GM18519 (cell line): ENCODE measurements around the gene ADAM30.

ENCODE experiments used
- ATAC-seq: cut with Tn5 transposase; IDR thresholded peaks from one replicate; pipeline ENCODE4 v1.9.1; 2021; ENCODE audit warnings: mild to moderate bottlenecking, moderate library complexity; ENCODE audit not compliant: unreplicated experiment, low FRiP score

The ADAM30 gene

GRCh38 chr1:119896303-119896702 is at the start of gene ADAM30:
TSS of gene ADAM30 (minus strand) at chr1:119896515. CDS start at chr1:119896336, 179 bp downstream.
- no peak for ATAC-seq

GRCh38 chr1:119943216-119943615 is 46.9 kb upstream of the ADAM30 start:
- ATAC-seq = no peak

GRCh38 chr1:119941392-119941791 is 45.1 kb upstream of the ADAM30 start:
- ATAC-seq = no peak

- ATAC-seq = no peak
These were observed 44.4 kb upstream of the ADAM30 start for GRCh38 chr1:119940697-119941096.

GRCh38 chr1:119937198-119937597 is 40.9 kb upstream of the ADAM30 start:
- ATAC-seq = no peak

- no peak for ATAC-seq
These were observed 39.6 kb upstream of the ADAM30 start for GRCh38 chr1:119935915-119936314.

GRCh38 chr1:119935373-119935772 is 39.1 kb upstream of the ADAM30 start:
- ATAC-seq = no peak

- ATAC-seq = no peak
These were observed 37.1 kb upstream of the ADAM30 start for GRCh38 chr1:119933397-119933796.

GRCh38 chr1:119929643-119930315 is 33.5 kb upstream of the ADAM30 start:
- no peak for ATAC-seq

GRCh38 chr1:119926553-119926952 is 30.2 kb upstream of the ADAM30 start:
- ATAC-seq = no peak

- ATAC-seq = no peak
These were observed 28.9 kb upstream of the ADAM30 start for GRCh38 chr1:119924948-119925898.

GRCh38 chr1:119920104-119920968 is 24.0 kb upstream of the ADAM30 start:
- ATAC-seq = no peak

GRCh38 chr1:119919241-119919640 is 22.9 kb upstream of the ADAM30 start:
- ATAC-seq = no peak

GRCh38 chr1:119918301-119918700 is 22.0 kb upstream of the ADAM30 start:
- ATAC-seq = no peak

GRCh38 chr1:119917304-119918055 is 21.2 kb upstream of the ADAM30 start:
- ATAC-seq = no peak

- ATAC-seq = no peak
These were observed 19.2 kb upstream of the ADAM30 start for GRCh38 chr1:119915517-119915916.

GRCh38 chr1:119914071-119914470 is 17.8 kb upstream of the ADAM30 start:
- no peak for ATAC-seq

- no peak for ATAC-seq
These were observed 16.6 kb upstream of the ADAM30 start for GRCh38 chr1:119912963-119913362.

- ATAC-seq = no peak
These were observed 15.5 kb upstream of the ADAM30 start for GRCh38 chr1:119911775-119912174.

GRCh38 chr1:119910618-119911017 is 14.3 kb upstream of the ADAM30 start:
- no peak for ATAC-seq
